DMS 273 (cell line): Measurements from ENCODE around the gene GLS.
"Not testable (repeated sequence)": the region's sequence is repeated elsewhere in the genome, so short reads cannot be mapped to it uniquely, and the experiment has no call there.

ENCODE experiments used
- DNase-seq: peaks from one replicate; lab custom pipeline; 2025; ENCODE audit not compliant: unreplicated experiment; lab: John Stamatoyannopoulos, UW

GLS gene

DNA sequence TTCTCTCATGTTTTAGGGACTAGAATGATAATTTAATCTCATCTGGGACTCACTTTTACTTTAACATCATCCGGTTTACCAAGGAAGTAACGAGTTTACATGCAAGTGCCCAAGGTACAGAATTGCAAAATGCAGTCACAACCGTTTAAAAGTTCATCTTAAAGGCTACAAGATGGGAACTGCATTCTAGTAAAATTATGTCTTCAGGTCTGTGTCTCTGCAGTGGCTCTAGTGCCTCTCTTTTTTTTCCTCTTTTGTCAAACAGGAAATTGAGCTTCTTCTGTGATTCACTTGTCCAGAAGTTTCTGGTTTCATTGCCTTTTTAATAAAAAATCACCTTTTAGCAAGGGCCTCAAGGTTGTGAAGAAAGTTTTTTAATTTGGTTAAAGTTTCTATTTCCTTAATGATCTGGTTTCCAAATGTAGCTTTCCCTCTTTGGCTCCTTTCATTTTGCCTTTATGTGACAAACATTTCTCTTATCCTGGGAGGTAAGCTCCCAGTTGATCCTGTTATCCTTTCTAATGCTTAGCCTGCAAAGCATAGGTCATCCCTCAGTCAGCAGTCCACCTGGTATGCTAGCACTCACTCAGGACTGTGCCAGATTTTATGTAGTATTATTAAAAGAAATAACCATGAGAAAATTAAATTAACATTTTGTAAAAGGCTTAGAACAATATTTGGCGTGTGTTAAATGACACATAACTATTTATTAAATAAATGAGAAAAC is 2.4 kb downstream of the GLS start:
- no peak for DNase-seq

- DNase-seq, result not testable (repeated sequence)
Observed at GRCh38 chr2:190885844-190886243, 5.2 kb downstream of the GLS start.

GRCh38 chr2:190887089-190887488 is 6.5 kb downstream of the GLS start:
- peak; percentile 7 for DNase-seq

GRCh38 chr2:190888449-190888848 is 7.8 kb downstream of the GLS start:
- no peak for DNase-seq

GRCh38 chr2:190889175-190889943 is 8.7 kb downstream of the GLS start:
- DNase-seq, result no peak

- no peak for DNase-seq
Observed at GRCh38 chr2:190891372-190891771, 10.8 kb downstream of the GLS start.

- DNase-seq, result no peak
Observed at GRCh38 chr2:190891889-190892288, 11.3 kb downstream of the GLS start.

GRCh38 chr2:190893157-190893556 is 12.5 kb downstream of the GLS start:
- no peak for DNase-seq

GRCh38 chr2:190896477-190896876 is 15.9 kb downstream of the GLS start:
- no peak for DNase-seq

DNA sequence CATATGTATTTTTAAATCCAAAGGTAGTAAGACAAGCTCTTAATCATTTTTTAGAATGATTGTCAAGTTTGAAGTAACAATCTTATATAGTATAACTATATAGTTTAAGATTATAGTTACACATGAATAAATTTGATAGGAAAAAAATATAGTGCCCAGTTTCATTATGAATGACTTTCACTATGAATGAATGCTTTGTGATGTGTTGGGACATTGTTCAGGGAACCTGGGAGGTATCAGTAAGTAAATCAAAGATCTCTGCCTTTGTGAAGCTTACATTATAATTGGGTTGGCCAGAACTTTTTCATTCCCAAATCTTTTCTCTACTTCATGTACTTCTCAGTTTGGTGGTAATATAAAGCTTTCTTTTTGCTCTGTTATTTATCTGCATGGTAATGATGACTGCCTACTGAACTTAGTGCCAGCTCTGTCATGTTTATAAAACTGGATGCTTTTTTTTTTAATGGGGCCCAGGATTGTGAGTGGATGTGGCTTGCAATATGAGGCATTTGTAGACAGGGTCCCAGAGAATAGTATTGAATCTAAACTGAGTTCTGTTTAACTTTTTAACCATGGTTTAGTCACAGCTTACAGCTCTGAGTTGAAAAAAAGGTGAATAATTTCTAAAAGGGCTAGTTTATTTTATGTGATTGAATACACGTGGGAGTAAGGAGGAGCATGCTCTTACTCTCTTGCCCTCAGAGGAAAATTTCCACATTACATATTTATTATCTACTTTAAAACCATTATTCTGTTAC is 23.3 kb downstream of the GLS start:
- DNase-seq, result no peak

DNA sequence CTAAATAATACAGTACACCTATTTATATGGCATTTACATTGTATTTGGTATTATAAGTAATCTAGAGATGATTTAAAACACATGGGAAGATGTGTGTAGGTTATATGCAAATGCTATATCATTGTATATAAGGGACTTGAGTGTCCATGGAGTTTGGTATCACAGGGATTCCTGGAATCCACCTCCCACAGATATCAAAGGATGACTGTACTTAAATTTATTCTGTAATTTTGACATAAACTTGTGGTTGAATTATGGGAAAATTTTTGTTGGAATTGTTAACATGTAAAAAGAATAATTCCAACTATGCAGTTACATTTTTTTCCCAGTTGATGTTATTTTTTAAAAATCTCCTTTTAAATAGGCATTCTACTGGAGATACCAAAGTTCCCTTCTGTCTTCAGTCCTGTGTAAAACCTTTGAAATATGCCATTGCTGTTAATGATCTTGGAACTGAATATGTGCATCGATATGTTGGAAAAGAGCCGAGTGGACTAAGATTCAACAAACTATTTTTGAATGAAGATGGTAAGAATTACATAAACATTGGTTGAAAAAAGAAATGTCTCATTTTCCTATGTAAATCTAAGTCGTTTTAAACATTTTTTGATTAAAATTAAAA is 24.1 kb downstream of the GLS start:
- no peak for DNase-seq

DNA sequence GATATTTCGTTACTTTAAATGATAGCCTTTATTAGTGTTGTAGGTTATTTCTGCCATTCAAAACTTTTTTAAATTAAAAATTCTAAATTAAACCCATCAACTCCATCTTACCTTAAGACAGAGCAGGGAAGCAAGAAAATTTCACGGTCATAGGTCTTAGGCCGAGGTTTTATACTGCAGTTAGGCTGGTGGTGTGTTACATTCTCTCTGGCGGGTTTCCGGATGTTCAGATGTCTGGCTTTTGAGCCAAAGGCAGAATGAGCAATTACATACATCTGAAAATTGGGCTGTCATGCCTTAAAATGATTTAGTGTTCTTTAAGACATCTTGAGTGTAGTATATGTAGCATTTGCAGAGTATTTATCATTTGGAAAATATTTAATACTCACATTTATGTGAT is 27.9 kb downstream of the GLS start:
- DNase-seq, result no peak

- DNase-seq, result no peak
Observed at GRCh38 chr2:190909680-190910079, 29.1 kb downstream of the GLS start.

DNA sequence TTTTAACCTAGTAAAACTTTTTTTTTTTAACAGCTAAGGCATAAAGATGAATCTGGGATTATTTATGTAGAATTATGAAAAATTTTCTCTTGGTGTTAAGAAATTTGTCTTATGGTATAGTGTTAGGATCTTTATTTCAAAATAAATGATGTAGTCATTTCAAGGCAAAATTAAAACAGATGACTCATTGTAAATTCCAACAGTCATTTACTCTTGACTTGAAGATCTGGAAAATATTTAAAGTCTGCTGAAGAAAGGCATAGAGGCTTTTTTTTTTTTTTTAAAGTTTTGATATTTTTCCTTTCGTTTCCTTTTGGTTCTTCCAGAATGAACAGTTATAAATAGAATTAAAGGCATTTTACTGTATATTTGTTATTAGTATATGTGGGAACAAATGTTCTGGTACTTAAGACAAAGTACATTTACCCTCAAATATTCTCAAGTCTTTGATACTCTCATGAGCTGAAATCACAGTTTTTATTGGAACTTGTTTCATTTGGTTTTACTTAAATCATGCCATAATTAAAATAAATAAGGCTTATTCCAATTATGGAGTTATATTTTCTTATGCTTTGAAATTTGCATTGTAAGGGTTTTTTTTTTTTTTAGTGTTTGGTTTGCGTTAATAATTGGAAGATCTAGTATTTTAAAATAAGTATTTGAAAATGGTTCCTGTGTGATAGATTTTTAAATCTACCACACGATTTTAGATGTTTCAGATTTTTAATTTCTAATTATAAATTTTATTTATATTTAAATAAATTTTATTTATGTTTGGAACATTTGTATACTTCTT is 29.9 kb downstream of the GLS start:
- DNase-seq, result no peak

DNA sequence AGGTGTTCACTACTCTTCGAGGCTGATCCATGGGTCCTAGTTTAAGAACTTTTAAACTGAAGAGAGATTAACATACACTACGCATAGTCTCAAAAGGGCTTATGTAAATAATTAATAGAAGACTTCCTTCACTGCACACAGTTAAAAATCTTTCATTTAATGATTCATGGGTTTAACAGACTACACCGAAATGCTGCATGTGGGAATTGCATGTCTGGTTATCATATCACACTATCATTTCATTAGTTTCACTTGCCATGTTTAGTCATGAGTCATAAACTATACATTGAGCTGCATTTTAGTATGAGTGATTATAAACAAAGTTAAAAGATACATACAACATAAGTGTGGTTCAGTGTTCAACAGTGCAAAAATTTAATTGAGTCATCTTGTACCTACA is 31.2 kb downstream of the GLS start:
- no peak for DNase-seq

GRCh38 chr2:190912726-190913125 is 32.1 kb downstream of the GLS start:
- no peak for DNase-seq

GRCh38 chr2:190913725-190914124 is 33.1 kb downstream of the GLS start:
- DNase-seq, result no peak

- no peak for DNase-seq
Observed at GRCh38 chr2:190916829-190917228, 36.2 kb downstream of the GLS start.

DNA sequence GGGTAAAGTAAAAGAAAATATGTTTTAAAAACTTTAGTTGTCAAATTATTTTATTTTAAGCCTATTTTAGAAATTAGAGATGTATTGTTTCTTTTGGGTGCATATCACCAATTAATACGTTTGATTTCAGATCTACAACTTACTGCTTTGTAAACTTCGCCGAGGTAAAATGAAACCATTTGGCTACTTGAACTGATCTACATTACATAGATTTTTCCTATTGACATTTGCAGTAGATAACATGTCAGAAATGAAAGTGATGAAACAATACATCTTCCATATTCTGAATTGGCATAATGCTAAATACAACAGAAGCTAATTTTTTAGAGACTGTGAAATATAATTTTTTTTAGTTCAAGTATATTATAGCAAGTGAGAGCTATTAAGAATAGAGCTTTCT is 39.5 kb downstream of the GLS start:
- no peak for DNase-seq

DNA sequence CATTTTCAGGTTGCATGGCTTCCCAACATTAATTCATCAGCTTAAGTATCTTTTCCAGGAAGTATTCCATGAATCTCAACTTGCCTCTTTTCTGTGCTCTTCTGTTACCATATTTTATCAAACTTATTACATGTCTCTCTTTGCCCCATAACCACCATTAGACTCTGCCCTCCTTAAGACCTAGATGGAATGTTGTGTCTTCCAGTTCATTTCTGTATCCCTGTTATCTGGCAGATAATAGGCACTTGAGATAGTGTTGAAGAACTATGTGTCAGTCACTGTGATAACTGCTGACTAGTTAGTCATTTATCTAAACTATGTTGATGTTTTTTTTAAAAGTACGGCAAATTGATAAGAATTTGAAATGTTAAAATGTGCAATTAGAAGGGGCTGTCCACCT is 41.8 kb downstream of the GLS start:
- no peak for DNase-seq

- DNase-seq, result no peak
Observed at GRCh38 chr2:190927301-190927700, 46.7 kb downstream of the GLS start.
